Mesendoderm (in vitro differentiated cells): ENCODE results near the gene KCNQ5.

Experiments used
- DNase-seq: peaks from one replicate; pipeline ENCODE4 v3.0.0; 2013
- H2AK5ac ChIP-seq: 2 replicates; pipeline ENCODE4 v1.6.1; 2013; ENCODE audit warnings: low read length, inconsistent platforms
- H2BK120ac ChIP-seq: 2 replicates; pipeline ENCODE4 v1.6.1; 2013; ENCODE audit warnings: low read depth, mild to moderate bottlenecking, low read length, moderate library complexity, mixed read lengths
- H2BK15ac ChIP-seq: replicated peaks from 2 replicates; pipeline ENCODE4 v1.6.1; 2013; ENCODE audit warnings: low read depth, mild to moderate bottlenecking, moderate library complexity
- H2BK5ac ChIP-seq: 2 replicates; pipeline ENCODE4 v1.6.1; 2013; ENCODE audit warnings: low read length, inconsistent platforms
- H3K18ac ChIP-seq: 2 replicates; pipeline ENCODE4 v1.6.1; 2013; ENCODE audit warnings: mild to moderate bottlenecking, low read length, mixed read lengths
- H3K23ac ChIP-seq: one replicate; pipeline ENCODE4 v1.6.1; 2013; ENCODE audit warnings: low read length
- H3K27ac ChIP-seq: 2 replicates; pipeline ENCODE4 v1.5.1; 2013; ENCODE audit warnings: low read depth, mild to moderate bottlenecking, inconsistent platforms, low read length, moderate library complexity
- H3K27me3 ChIP-seq: 2 replicates; pipeline ENCODE4 v1.6.1; 2013; ENCODE audit warnings: low read length, control low read depth, mild to moderate bottlenecking, inconsistent platforms; ENCODE audit not compliant: insufficient read depth, poor library complexity
- H3K36me3 ChIP-seq: 2 replicates; pipeline ENCODE4 v1.6.1; 2013; ENCODE audit warnings: low read length, inconsistent platforms; ENCODE audit not compliant: control insufficient read depth, insufficient read depth
- H3K4ac ChIP-seq: one replicate; pipeline ENCODE4 v1.6.1; 2013; ENCODE audit warnings: low read depth, mild to moderate bottlenecking, low read length, moderate library complexity
- H3K4me1 ChIP-seq: 2 replicates; pipeline ENCODE4 v1.6.1; 2013; ENCODE audit warnings: low read depth, low read length, inconsistent platforms; ENCODE audit not compliant: control insufficient read depth
- H3K4me2 ChIP-seq: 2 replicates; pipeline ENCODE4 v1.6.1; 2013; ENCODE audit warnings: low read length
- H3K4me3 ChIP-seq: 2 replicates; pipeline ENCODE4 v1.5.1; 2013; ENCODE audit warnings: mild to moderate bottlenecking, low read length
- H3K56ac ChIP-seq: one replicate; pipeline ENCODE4 v1.6.1; 2013; ENCODE audit warnings: low read length
- H3K79me1 ChIP-seq: 2 replicates; pipeline ENCODE4 v1.6.1; 2013; ENCODE audit warnings: low read length, inconsistent platforms
- H3K79me2 ChIP-seq: 2 replicates; pipeline ENCODE4 v1.6.1; 2013; ENCODE audit warnings: mild to moderate bottlenecking, low read length; ENCODE audit not compliant: control insufficient read depth, insufficient read depth
- H3K9ac ChIP-seq: 2 replicates; pipeline ENCODE4 v1.6.1; 2013; ENCODE audit warnings: low read length, inconsistent platforms
- H4K5ac ChIP-seq: one replicate; pipeline ENCODE4 v1.6.1; 2013; ENCODE audit warnings: low read length
- H4K8ac ChIP-seq: one replicate; pipeline ENCODE4 v1.6.1; 2013; ENCODE audit warnings: low read depth, mild to moderate bottlenecking, control low read depth, low read length, moderate library complexity
- WGBS: extraction: QIAGEN DNeasy Blood & Tissue Kit; methylation state at CpG from one replicate; pipeline ENCODE4 v1.1.7; 2013; ENCODE audit warnings: low lambda C conversion rate, missing lambda C conversion rate; ENCODE audit not compliant: insufficient coverage; ENCODE audit errors: extremely low coverage; 5-methylcytosine and 5-hydroxymethylcytosine counted together

Gene KCNQ5

DNA sequence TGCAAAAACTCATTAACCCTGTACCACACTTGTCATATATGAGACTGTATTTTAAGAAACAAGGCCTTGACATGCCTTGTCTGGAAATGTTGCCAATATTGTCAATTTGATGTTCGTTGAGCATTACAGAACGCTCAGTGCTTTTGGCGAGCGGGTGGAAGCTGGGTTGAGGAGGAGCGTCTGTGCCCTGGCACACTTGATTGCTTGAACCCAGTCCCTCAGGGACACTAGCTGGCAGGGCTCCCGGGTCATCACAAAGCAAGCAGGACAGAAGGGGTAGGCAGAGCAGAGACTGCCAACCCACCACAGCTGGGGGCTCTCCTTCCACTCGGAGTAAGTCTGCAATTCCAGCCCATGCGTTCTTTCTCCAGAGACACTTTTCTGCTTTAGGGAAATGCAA lies 317.1 kb downstream of the KCNQ5 start:
- Histone ChIP-seq H3K9ac (no peak overlapping the region), H2BK5ac (no peak overlapping the region), H4K5ac (no peak overlapping the region), H3K36me3 (no peaks in the 10 kb centered on the region), H3K27ac (no peak overlapping the region), H3K23ac (no peak overlapping the region), H4K8ac (no peak overlapping the region), H3K56ac (no peak overlapping the region), H3K4me1 (no peaks in the 10 kb centered on the region), H2BK120ac (no peak overlapping the region), H3K79me2 (no peaks in the 10 kb centered on the region), H3K18ac (no peak overlapping the region), H3K27me3 (peaks cover 1% of the 10 kb centered on the region), H3K79me1 (no peaks in the 10 kb centered on the region), H3K4me2 (no peak overlapping the region), H3K4ac (no peak overlapping the region), H2AK5ac (no peak overlapping the region), H3K4me3 (no peak overlapping the region), H2BK15ac (no peak overlapping the region)
- WGBS = no CpG with 5 or more reads among the region's 8 CpGs
- DNase-seq = no peak

DNA sequence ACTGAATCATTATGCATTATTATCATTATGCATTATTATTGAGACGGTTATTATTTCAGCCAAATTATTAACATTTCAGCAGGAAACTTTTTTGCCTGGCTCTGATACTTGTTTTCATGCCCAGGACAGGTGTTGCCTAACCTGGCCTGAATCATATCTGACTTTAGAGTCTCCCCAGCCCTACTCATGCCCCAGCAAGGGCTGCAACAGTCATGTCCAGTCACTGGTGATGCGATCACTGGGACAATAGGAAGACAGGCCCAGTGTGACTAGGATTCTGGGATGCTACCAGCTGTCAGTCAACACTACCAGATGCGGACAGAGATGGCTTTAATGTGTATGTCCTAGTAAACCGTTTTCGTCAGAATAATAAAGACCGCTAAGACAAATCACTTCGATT lies 318.4 kb downstream of the KCNQ5 start:
- Histone ChIP-seq H3K23ac (no peak overlapping the region), H2BK15ac (no peak overlapping the region), H3K27me3 (peaks cover 1% of the 10 kb centered on the region), H3K79me1 (no peaks in the 10 kb centered on the region), H3K4me2 (no peak overlapping the region), H3K56ac (no peak overlapping the region), H4K8ac (no peak overlapping the region), H3K4ac (no peak overlapping the region), H3K4me3 (no peak overlapping the region), H3K18ac (no peak overlapping the region), H3K36me3 (no peaks in the 10 kb centered on the region), H2AK5ac (no peak overlapping the region), H3K4me1 (no peaks in the 10 kb centered on the region), H4K5ac (no peak overlapping the region), H2BK5ac (no peak overlapping the region), H2BK120ac (no peak overlapping the region), H3K79me2 (no peaks in the 10 kb centered on the region), H3K27ac (no peak overlapping the region), H3K9ac (no peak overlapping the region)
- WGBS = no CpG with 5 or more reads among the region's 7 CpGs
- DNase-seq = no peak

DNA sequence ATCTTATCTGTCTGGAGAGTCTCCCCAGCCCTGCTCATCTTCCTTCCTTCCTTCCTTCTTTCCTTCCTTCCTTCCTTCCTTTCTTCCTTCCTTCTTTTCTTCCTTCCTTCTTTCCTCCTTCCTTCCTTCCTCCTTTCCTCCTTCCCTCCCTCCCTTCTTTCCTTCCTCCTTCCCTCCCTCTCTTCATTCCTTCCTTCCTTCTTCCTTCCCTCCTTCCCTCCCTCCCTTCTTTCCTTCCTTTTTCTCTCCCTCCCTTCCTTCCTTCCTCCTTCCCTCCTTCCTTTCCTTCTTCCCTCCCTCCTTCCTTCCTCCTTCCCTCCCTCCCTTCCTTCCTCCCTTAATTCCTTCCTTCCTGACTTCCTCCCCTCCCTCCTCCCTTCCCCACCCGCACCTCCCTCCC lies 319.4 kb downstream of the KCNQ5 start:
- H3K36me3 ChIP-seq = no peaks in the 10 kb centered on the region
- 100% methylated on average over 1 of the region's 1 CpG for WGBS
- H3K4me3 ChIP-seq = no peak overlapping the region
- H2AK5ac ChIP-seq = no peak overlapping the region
- H2BK5ac ChIP-seq = no peak overlapping the region
- H3K56ac ChIP-seq = no peak overlapping the region
- H3K27me3 ChIP-seq = no peaks in the 10 kb centered on the region
- H3K79me1 ChIP-seq = no peaks in the 10 kb centered on the region
- no peak for DNase-seq
- no peak overlapping the region for H3K4me2 ChIP-seq
- H4K8ac ChIP-seq = no peak overlapping the region
- H3K9ac ChIP-seq = no peak overlapping the region
- no peaks in the 10 kb centered on the region for H3K79me2 ChIP-seq
- H3K27ac ChIP-seq = no peak overlapping the region
- no peak overlapping the region for H2BK15ac ChIP-seq
- no peak overlapping the region for H3K18ac ChIP-seq
- H2BK120ac ChIP-seq = no peak overlapping the region
- no peak overlapping the region for H3K4ac ChIP-seq
- H4K5ac ChIP-seq = no peak overlapping the region
- no peak overlapping the region for H3K23ac ChIP-seq
- H3K4me1 ChIP-seq = no peaks in the 10 kb centered on the region

DNA sequence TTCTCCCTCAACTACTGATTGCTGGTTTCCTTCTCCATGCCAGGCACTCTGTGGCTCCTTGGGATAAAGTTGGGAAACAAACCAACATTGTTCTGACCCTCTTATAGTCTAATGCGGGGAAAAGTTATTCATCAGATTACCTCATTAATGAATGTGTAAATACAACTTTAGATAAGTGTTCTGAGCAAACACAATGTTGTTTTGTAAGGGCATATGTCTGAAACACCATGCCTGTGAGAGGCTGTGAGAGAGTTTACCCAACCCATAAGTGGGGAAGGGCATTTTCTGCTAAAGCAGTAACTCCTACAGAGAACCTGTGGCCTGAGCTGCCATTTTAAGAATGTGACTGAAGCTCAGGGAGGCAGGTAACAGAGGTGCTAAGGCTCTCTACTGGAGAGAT lies 319.9 kb downstream of the KCNQ5 start:
- no peak overlapping the region for H2BK5ac ChIP-seq
- no peak overlapping the region for H3K56ac ChIP-seq
- no peak overlapping the region for H3K9ac ChIP-seq
- no peak overlapping the region for H3K4me2 ChIP-seq
- H2BK15ac ChIP-seq = no peak overlapping the region
- no peaks in the 10 kb centered on the region for H3K27me3 ChIP-seq
- no peak overlapping the region for H4K5ac ChIP-seq
- H3K79me2 ChIP-seq = no peaks in the 10 kb centered on the region
- H2AK5ac ChIP-seq = no peak overlapping the region
- H4K8ac ChIP-seq = no peak overlapping the region
- no peak overlapping the region for H3K4me3 ChIP-seq
- no peaks in the 10 kb centered on the region for H3K36me3 ChIP-seq
- no CpG with 5 or more reads among the region's 1 CpG for WGBS
- H3K18ac ChIP-seq = no peak overlapping the region
- no peaks in the 10 kb centered on the region for H3K4me1 ChIP-seq
- H3K4ac ChIP-seq = no peak overlapping the region
- no peak overlapping the region for H3K27ac ChIP-seq
- no peak overlapping the region for H2BK120ac ChIP-seq
- no peak overlapping the region for H3K23ac ChIP-seq
- H3K79me1 ChIP-seq = no peaks in the 10 kb centered on the region
- no peak for DNase-seq

DNA sequence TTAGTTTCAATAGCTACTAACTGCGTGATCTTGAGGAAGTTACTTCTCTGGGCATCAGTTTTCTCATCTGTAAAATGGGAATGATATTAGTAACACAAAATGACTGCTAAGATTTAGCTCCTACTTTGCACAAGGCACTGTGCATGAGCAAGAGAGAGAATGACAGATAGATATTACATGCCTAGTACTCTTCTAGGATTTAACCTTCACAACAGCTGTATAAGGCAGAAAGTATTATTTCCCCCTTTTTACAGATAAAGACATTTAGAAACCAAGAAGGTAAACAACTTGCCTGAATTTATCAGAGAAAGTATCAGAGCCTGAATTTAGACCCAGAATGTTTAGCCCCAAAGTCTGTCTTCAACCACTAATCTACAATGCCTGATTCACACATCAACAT lies 321.8 kb downstream of the KCNQ5 start:
- Histone ChIP-seq H3K4ac (no peak overlapping the region), H3K23ac (no peak overlapping the region), H3K4me2 (no peak overlapping the region), H3K27ac (no peak overlapping the region), H3K79me1 (no peaks in the 10 kb centered on the region), H4K5ac (no peak overlapping the region), H2BK120ac (no peak overlapping the region), H3K4me1 (no peaks in the 10 kb centered on the region), H2BK5ac (no peak overlapping the region), H3K9ac (no peak overlapping the region), H3K79me2 (no peaks in the 10 kb centered on the region), H2AK5ac (no peak overlapping the region), H3K27me3 (no peaks in the 10 kb centered on the region), H3K56ac (no peak overlapping the region), H3K36me3 (no peaks in the 10 kb centered on the region), H4K8ac (no peak overlapping the region), H2BK15ac (no peak overlapping the region), H3K4me3 (no peak overlapping the region), H3K18ac (no peak overlapping the region)
- no CpG with 5 or more reads among the region's 1 CpG for WGBS
- no peak for DNase-seq

DNA sequence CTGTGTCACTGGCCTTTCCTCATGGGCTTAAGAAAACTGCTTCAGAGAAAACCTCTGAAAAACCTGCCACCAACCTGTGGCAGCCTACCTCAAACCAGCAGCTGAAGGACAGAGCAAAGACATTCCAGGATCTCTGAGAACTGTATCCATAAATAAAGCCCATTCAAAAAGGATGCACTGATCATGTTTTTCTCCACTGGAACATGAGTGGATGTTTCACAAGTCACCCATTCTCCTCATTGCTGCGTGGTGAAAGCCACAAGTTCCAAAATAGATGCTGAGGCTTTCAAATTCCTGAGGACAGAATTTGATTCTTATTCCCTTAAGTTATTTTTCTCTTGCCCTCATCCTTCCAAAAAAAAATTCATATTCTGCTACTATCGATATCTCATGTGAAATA lies 322.8 kb downstream of the KCNQ5 start:
- Histone ChIP-seq H3K56ac (no peak overlapping the region), H3K4me2 (no peak overlapping the region), H3K18ac (no peak overlapping the region), H3K4me1 (no peaks in the 10 kb centered on the region), H2BK120ac (no peak overlapping the region), H2AK5ac (no peak overlapping the region), H3K23ac (no peak overlapping the region), H4K8ac (no peak overlapping the region), H3K79me1 (no peaks in the 10 kb centered on the region), H3K4me3 (no peak overlapping the region), H3K27me3 (no peaks in the 10 kb centered on the region), H3K36me3 (no peaks in the 10 kb centered on the region), H3K9ac (no peak overlapping the region), H3K79me2 (no peaks in the 10 kb centered on the region), H3K27ac (no peak overlapping the region), H3K4ac (no peak overlapping the region), H4K5ac (no peak overlapping the region), H2BK5ac (no peak overlapping the region), H2BK15ac (no peak overlapping the region)
- WGBS = no CpG with 5 or more reads among the region's 2 CpGs
- no peak for DNase-seq
